ENCODE data around the gene DIABLO. TPM values are rescaled to one million over a fixed set of nuclear protein-coding genes. Genes with fewer than 3 reads are reported as not detected.

Gene DIABLO
- total and polyA plus RNA-seq, 8 donors = 34.6 to 63.8 (median 55.3) TPM

DNA sequence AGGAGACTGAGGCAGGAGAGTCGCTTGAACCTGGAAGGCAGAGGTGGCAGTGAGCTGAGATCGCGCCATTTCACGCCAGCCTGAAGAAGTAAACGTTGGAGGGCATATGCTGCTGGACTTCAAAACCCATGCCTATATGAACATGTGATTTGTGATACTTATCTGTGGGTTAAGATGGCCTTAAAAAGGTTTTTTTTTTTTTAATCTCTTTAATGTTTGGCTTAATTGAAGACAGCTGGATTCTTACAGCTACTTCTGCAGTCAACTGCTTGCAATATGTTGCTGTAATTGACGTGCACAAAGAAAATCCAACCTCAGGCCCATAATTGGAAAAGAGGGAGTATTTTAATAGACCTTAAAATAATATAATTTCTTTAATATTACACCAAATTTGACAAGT, 23.8 kb downstream of the DIABLO start:
- H3K27ac ChIP-seq = no peak overlapping the region
- intact Hi-C loops (cut with DNase I) = no loop called here
- peaks cover 0 to 17% of the 10 kb centered on the region in 2 donors for H3K4me1 ChIP-seq
- no peaks in the 10 kb centered on the region for H3K9me3 ChIP-seq
- H3K36me3 ChIP-seq = peaks cover 0 to 5% of the 10 kb centered on the region in 2 donors
- no peak for TF ChIP-seq CTCF (IDR thresholded peaks at IDR 0.05)
- ATAC-seq (no peak), DNase-seq (no peak)
- H3K4me3 ChIP-seq = no peak overlapping the region
- H3K27me3 ChIP-seq = peaks cover 22 to 94% of the 10 kb centered on the region in 2 donors

GRCh38 chr12:122201381-122201780, 24.5 kb downstream of the DIABLO start:
- DNase-seq (no peak), ATAC-seq (no peak)
- H3K27me3 ChIP-seq = peaks cover 22 to 92% of the 10 kb centered on the region in 2 donors
- intact Hi-C loops (cut with DNase I) = no loop called here
- H3K4me3 ChIP-seq = no peak overlapping the region
- no peak overlapping the region for H3K27ac ChIP-seq
- H3K9me3 ChIP-seq = no peaks in the 10 kb centered on the region
- peaks cover 0 to 17% of the 10 kb centered on the region in 2 donors for H3K4me1 ChIP-seq
- TF ChIP-seq CTCF (IDR thresholded peaks at IDR 0.05) = no peak
- no peaks in the 10 kb centered on the region for H3K36me3 ChIP-seq

DNA sequence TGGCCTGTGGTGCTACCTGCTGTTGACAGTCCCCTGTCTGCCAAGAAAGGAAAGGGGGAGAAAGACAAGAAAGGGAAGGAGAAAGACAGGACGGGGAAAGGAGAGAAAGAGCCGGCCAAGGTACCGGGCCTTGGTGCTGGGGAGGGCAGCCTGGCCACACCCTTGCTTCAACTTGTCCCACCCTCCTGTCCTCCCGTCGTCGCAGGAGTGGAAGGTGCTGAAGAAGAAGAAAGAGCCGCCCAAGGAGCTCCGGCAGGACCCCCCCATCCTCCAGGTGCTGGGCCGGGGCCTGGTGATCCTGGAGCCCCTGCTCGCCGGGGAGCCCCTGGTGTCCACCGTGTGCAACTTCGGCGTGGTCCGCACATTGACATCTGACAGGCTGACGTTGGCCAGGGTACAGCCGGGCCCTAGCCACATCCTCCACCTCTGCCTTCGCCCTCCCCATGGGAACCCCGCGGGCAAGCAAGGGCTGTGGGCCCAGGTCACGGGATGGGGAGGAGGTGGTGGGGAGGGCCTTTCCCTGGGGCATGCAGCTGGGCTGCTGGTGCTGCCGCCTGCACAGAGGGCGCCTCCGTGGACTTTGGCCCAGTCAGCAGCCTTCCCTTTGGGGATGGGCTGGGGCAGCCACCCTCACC, 25.2 kb downstream of the DIABLO start:
- TF ChIP-seq CTCF (IDR thresholded peaks at IDR 0.05) = no peak
- Histone ChIP-seq H3K9me3 (no peaks in the 10 kb centered on the region), H3K27me3 (peaks cover 22 to 84% of the 10 kb centered on the region in 2 donors), H3K4me1 (peaks cover 0 to 17% of the 10 kb centered on the region in 2 donors), H3K4me3 (no peak overlapping the region), H3K36me3 (no peaks in the 10 kb centered on the region), H3K27ac (no peak overlapping the region)
- intact Hi-C loops (cut with DNase I) = no loop called here
- ATAC-seq (no peak), DNase-seq (no peak)

- intact Hi-C loops (cut with DNase I) = no loop called here
- H3K4me1 ChIP-seq = peaks cover 0 to 17% of the 10 kb centered on the region in 2 donors
- H3K27me3 ChIP-seq = peaks cover 18 to 75% of the 10 kb centered on the region in 2 donors
- no peak overlapping the region for H3K4me3 ChIP-seq
- no peak for DNase-seq
- H3K36me3 ChIP-seq = no peaks in the 10 kb centered on the region
- H3K9me3 ChIP-seq = no peaks in the 10 kb centered on the region
- no peak for TF ChIP-seq CTCF (IDR thresholded peaks at IDR 0.05)
- no peak for ATAC-seq
- H3K27ac ChIP-seq = no peak overlapping the region
Observed at GRCh38 chr12:122199484-122200355, 26.1 kb downstream of the DIABLO start.

- ATAC-seq (no peak), DNase-seq (no peak)
- no peaks in the 10 kb centered on the region for H3K36me3 ChIP-seq
- intact Hi-C loops (cut with DNase I) = no loop called here
- TF ChIP-seq CTCF (IDR thresholded peaks at IDR 0.05) = no peak
- no peaks in the 10 kb centered on the region for H3K4me1 ChIP-seq
- H3K27ac ChIP-seq = no peak overlapping the region
- no peak overlapping the region for H3K4me3 ChIP-seq
- H3K9me3 ChIP-seq = no peaks in the 10 kb centered on the region
- H3K27me3 ChIP-seq = peaks cover under 1 to 54% of the 10 kb centered on the region in 2 donors
Observed at GRCh38 chr12:122197612-122197966, 28.3 kb downstream of the DIABLO start.

Data from left lung (tissue), 10 donors.